ENCODE data around the gene GGCX. TPM values are rescaled to one million over a fixed set of nuclear protein-coding genes. Genes with fewer than 3 reads are reported as not detected.

Gene GGCX
- total and polyA plus RNA-seq, 9 of the 15 experiments (the other 6 are each of a cell fraction or from before 2014, with no cell fraction given) = 14.4 to 47.1 (median 28.1) TPM

- TF ChIP-seq TOE1 (IDR thresholded peaks at IDR 0.05; ENCODE audit: borderline replicate concordance) = peak; percentile 50; the same call in 1 of the 2 replicates
- TF ChIP-seq TOE1 (CRISPR knock-in tag; IDR thresholded peaks at IDR 0.05; ENCODE audit: borderline replicate concordance, low read depth) = no peak
- TF ChIP-seq SRSF7 (optimal IDR thresholded peaks at IDR 0.05; ENCODE audit: low read depth, low read length) = no peak
- TF ChIP-seq ZNF740 (CRISPR knock-in tag; IDR thresholded peaks at IDR 0.05) = peak; percentile 38; the same call in 1 of the 2 replicates
- peak; percentile 22 to 78; a peak in 2 of 4 replicates for TF ChIP-seq ZNF740 (tag; IDR thresholded peaks at IDR 0.05)
- no peak for TF ChIP-seq KAT2B (IDR thresholded peaks at IDR 0.05; ENCODE audit: low read depth, low read length)
- no peak for TF ChIP-seq HINFP (tag; conservative IDR thresholded peaks at IDR 0.05; ENCODE audit: low read depth)
- peak in 1 of 2 experiments; percentile 50 for TF ChIP-seq E2F6 (IDR thresholded peaks at IDR 0.05; ENCODE audit: borderline replicate concordance in 1 of 2, extremely low read depth in 1 of 2, insufficient read depth in 1 of 2, insufficient read length in 1 of 2, low read depth in 1 of 2, low read length in 1 of 2, poor library complexity in 1 of 2, severe bottlenecking in 1 of 2)
- 0 out of 2 replicates have a peak, but pooled peaks have one; percentile 37 for TF ChIP-seq RNF2 (IDR thresholded peaks at IDR 0.05)
- TF ChIP-seq SMARCE1 (IDR thresholded peaks at IDR 0.05) = 0 out of 2 replicates have a peak, but pooled peaks have one; percentile 10
- TF ChIP-seq KHSRP (IDR thresholded peaks at IDR 0.05) = no peak
- TF ChIP-seq ZBTB17 (CRISPR knock-in tag; IDR thresholded peaks at IDR 0.05) = peak; percentile 7; the same call in 1 of the 2 replicates
- TF ChIP-seq MTA3 (IDR thresholded peaks at IDR 0.05; ENCODE audit: borderline replicate concordance) = peak; percentile 21; the same call in 1 of the 2 replicates
- no peak for TF ChIP-seq NCOA2 (IDR thresholded peaks at IDR 0.05; ENCODE audit: partially characterized antibody in 2 of 2)
- TF ChIP-seq ZBTB12 (CRISPR knock-in tag; IDR thresholded peaks at IDR 0.05) = no peak
- peak; percentile 80; the same call in 1 of the 2 replicates for TF ChIP-seq SRSF3 (IDR thresholded peaks at IDR 0.05; ENCODE audit: insufficient read depth, low read length)
- TF ChIP-seq NFXL1 (CRISPR knock-in tag; IDR thresholded peaks at IDR 0.05) = no peak
- TF ChIP-seq ZNF57 (CRISPR knock-in tag; IDR thresholded peaks at IDR 0.05) = no peak
- TF ChIP-seq EHMT2 (IDR thresholded peaks at IDR 0.05) = no peak
- no peak for TF ChIP-seq GMEB1 (CRISPR knock-in tag; IDR thresholded peaks at IDR 0.05)
- no peak for TF ChIP-seq YBX1 (IDR thresholded peaks at IDR 0.05)
Measured at GRCh38 chr2:85537600-85538506, 23.4 kb downstream of the GGCX start (continued).

Data from K562 (cell line).